Activated T-cell treated with anti-CD3 and anti-CD28 coated beads for 1 hour (primary cell): ENCODE results near the gene HYDIN.
"Not testable (repeated sequence)": the region's sequence is repeated elsewhere in the genome, so short reads cannot be mapped to it uniquely, and the experiment has no call there.

Source experiments
- DNase-seq: peaks from one replicate; pipeline ENCODE4 v3.0.0-alpha.2; 2020; ENCODE audit warnings: low read depth

The HYDIN gene

GRCh38 chr16:71225145-71225544 is 5.4 kb downstream of the HYDIN start:
- DNase-seq = no peak

GRCh38 chr16:71218306-71218963 is 12.1 kb downstream of the HYDIN start:
- DNase-seq = no peak

DNA sequence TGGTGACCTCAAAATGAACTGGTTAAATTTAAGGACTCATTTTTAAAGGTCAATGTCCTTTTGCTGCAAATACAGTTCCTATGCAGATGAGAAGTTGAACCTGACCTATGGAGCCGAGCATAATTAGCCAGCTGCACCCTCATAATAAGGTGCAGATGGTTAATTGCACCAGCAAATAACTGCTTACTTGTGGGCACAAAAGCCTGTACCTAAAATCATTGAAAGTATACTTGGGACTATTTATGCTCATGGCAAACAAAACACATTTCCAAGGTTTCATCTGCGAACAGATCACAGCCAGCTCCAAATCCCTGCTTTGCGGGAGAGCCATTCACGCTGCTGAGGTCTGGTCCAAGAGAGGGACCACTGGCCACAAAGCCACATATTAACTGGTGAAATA is 13.0 kb downstream of the HYDIN start:
- no peak for DNase-seq

- no peak for DNase-seq
These were observed 13.8 kb downstream of the HYDIN start for GRCh38 chr16:71216714-71217113.

- no peak for DNase-seq
These were observed 15.7 kb downstream of the HYDIN start for GRCh38 chr16:71214746-71215381.

- no peak for DNase-seq
These were observed 24.9 kb downstream of the HYDIN start for GRCh38 chr16:71205482-71206131.

DNA sequence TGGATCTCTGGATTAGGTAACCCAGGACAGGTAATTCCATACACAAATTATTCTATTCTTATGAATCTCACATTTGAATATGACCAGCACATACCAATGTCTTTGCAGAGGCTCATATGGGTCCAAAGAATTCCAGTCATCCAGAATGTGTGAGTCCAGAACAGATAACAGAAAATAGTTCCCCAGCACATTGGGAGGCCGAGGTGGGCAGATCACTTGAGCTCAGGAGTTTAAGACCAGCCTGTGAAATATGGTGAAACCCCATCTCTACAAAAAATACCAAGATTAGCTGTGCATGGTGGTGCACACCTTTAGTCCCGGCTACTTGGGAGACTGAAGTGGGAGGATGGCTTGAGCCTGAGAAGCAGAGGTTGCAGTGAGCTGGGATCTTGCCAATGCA is 26.9 kb downstream of the HYDIN start:
- DNase-seq = no peak

GRCh38 chr16:71201556-71201955 is 29.0 kb downstream of the HYDIN start:
- DNase-seq = no peak

DNA sequence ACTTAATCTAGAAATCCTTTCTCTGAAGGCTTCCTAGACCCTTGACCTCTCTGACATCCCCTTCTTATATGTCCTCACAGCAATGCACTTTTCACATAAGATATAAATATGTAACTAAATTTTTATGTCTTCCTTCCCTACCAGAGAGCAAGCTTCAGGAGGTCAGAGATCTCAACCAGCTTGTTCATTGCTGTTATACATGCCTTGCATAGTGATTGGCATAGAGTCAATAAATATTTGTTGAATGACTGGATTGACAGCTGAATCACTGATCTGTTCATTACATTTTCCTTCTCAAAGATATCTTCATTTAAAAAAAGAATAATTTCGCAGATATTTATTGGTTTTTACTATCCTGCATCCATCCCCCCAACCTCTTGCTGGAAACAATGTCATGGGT is 29.5 kb downstream of the HYDIN start:
- DNase-seq = no peak

GRCh38 chr16:71198408-71198807 is 32.1 kb downstream of the HYDIN start:
- DNase-seq = no peak

- DNase-seq = no peak
These were observed 38.1 kb downstream of the HYDIN start for GRCh38 chr16:71192387-71192786.

DNA sequence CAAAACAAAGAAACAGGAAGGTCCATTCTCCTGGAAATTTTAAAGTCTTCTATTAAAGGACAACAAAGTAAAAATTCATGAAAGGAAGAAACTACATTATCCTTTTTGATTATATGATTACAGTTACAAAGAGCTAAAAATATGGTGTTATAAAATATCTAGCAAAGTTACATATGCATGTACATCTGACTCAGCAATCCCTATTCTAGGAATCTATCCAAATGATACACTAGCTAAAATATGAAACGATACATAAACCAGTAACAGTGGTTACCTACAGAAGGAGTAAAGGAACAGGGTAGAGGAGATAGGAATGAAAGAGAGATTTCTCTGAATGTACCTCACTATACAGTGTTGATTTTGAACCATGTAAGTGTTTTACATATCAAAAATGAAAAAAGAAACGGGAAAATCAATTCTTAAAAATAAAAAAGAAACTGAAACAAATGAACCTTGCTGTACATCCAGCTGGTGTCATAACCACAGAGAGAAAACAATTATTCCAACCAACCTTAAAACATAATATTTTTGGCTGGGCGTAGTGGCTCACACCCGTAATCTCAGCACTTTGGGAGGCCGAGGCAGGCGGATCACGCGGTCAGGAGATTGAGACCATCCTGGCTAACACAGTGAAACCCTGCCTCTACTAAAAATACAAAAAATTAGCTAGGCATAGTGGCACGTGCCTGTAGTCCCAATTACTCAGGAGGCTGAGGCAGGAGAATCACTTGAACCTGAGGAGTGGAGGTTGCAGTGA is 41.4 kb downstream of the HYDIN start:
- no peak for DNase-seq

DNA sequence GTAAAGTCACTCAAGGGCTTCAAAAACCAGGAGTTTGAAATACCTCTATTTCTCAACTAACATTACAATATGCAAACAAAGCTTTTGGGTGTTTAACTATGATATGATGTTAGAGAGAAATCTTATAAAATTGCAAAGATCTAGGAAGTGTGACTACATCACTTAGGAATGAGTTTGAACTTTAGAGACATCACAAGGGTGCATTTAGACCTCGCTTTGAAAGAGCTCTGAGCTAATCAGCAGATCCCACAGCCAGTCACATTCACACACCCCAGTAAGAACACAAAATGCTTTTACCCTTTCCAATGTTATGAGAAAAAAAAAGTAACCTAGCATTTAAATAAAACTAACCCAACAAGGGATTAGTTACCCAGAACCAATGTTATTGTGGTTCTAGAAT is 45.2 kb downstream of the HYDIN start:
- no peak for DNase-seq

GRCh38 chr16:71179569-71179968 is 51.0 kb downstream of the HYDIN start:
- no peak for DNase-seq

DNA sequence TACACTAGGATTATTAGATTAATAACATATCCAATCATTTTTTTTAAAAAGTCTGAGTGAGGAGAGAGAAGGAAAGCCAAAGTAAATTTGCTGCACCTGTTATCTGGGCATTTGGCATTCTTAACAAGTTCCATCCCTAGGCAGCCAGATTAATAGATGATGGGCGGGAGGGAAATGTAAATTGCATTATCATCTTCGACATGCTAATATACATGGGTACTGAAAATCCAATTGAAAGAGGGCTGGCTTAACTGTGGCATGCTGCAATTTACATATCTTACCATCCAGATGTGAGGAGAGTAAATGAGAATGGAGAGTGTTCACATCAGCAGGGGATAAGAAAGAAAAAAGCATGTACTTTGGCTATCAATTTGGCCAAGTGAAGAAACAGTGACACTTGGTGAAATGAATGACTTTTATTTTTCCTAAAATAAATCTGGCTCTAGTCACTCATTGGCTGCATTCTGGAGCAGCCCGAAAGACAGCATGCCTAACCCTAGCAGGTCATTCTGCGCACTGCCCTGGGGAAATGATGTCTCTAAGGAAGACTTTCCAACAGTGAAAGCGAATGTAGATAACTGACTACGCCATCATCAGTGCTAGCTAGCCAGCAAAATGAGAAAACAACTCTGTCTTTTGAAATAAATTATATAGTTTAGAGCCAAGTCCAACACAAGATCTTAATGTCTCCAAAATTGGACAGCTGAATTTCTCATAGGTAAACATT is 57.9 kb downstream of the HYDIN start:
- no peak for DNase-seq

GRCh38 chr16:71161007-71161406 is 69.5 kb downstream of the HYDIN start:
- DNase-seq = not testable (repeated sequence)

DNA sequence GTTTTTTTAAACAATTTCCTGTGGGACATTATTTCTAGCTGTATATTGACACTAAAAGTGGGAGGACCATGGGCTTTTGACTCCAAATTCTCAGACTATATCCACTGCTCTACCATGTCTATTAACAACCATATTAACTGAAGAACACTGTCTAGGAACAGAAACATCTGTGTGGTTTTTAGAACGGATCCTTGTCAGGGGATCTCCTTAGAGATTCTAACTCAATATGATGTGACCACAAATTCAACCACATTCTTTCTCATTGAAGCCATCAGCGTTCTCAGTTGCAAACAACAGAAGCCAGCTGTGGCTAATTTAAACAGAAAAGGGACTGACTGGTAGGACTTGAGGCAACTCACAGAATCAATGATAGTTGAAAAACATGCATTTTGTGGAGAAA is 73.2 kb downstream of the HYDIN start:
- not testable (repeated sequence) for DNase-seq

GRCh38 chr16:71153329-71153728 is 77.2 kb downstream of the HYDIN start:
- DNase-seq = not testable (repeated sequence)

DNA sequence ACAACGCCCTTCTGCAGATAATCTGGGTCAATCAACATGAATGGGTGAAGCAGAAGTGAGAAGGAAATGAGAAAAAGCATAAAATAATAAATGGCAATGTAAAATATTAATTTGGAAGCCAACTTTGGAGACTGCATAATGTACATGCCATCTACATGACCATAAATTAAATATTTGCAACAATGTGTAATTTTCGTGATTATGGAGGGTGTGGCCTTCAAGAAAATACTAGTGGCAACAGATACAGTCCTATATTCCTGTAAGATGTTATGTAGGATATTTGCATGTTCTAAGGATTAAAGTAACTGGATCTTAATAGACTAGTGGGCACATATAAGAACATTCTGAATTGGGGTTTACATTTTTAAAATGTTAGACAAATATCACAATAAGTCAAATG is 78.9 kb downstream of the HYDIN start:
- DNase-seq = not testable (repeated sequence)

DNA sequence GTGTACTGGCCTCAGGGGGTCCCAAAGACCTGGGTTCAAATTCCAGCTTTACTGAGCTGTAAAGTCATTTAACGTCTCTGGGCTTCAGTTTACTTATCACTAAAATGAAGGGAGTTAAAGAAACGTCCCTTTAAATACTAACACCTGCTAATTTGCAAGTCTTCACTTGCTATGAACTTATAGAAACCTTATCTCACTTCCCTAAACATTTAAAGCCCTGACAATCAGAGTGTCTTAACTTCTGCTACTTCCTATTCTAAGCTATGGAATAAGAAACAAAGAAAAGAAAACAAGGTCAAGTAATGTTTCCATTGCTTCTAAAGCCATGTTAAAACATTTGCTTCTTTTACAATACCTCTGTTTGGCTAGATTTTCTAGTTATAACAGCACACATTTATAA is 87.3 kb downstream of the HYDIN start:
- not testable (repeated sequence) for DNase-seq

DNA sequence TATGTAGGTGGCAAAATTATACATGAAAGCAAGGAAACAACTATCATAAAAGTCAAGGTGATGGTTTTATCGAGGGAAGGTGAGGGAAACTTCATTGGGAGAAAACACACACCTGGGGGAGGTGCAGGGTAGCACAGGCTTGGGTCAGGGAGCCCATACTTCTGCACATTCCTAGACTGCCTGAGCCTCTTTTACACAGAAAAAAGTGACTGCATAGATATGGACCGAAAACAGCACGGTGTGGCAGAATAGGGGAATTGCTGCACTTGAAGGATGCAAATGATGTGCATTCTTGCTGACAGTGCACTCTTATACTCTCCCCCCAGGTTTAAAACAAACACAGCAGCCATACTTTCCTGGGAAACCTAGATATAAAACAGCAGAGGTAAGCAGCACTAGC is 120.0 kb downstream of the HYDIN start:
- DNase-seq = not testable (repeated sequence)

GRCh38 chr16:71109656-71110208 is 120.8 kb downstream of the HYDIN start:
- DNase-seq = not testable (repeated sequence)
